NAMALWA (cell line): ENCODE data around the gene GRM4.
A peak's percentile ranks its signal among the peaks of the same experiment; 100 is the strongest.

Source experiments
- DNase-seq: peaks from one replicate; pipeline ENCODE4 v3.0.0-alpha.2; 2015; ENCODE audit warnings: low spot score

GRM4 gene

DNA sequence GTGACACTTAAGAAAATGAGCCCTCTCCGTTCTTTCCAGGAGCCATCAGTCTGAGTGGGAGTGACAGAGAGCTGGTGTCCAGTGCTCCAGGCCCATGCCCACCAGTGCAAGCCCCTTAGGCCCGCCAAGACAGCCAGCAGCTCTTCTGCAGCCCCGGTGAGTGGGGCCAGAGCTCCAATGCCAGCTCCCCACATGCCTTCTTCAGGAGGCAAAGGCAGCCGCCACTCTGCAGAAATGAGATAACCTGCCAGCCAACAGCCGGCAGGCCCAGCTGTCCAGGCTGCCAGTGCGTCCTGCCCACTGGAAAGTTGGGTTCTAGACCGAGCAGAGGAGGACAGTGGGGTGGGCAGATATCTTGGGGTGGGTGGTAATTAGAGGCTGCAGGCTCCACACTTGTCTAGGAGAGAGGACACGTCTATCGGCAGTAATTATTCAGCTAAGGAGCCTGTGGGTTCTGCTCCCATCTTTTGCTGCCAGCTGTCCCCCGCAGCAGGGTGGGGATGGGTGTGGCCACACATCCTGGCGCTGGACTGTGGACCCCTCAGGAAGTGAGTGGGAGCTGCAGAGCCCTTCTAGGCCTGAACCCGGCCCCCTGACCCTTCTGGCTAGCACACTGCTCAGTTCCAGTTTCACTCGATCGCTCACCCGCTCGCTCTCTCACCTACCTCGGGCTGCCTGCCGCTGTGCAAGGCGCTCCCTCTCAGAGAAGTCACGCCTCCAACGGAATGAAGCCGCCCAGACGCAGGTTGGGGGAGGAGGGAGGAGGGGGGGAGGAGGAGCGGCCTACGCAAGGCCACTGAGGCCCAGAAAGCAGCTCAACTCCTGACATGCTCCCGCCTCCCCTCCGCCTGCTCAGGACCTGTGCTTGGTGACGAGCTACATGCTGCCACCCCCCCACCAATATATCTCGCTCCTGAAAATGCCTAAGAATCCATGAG lies 3.6 kb downstream of the GRM4 start:
- DNase-seq = no peak

DNA sequence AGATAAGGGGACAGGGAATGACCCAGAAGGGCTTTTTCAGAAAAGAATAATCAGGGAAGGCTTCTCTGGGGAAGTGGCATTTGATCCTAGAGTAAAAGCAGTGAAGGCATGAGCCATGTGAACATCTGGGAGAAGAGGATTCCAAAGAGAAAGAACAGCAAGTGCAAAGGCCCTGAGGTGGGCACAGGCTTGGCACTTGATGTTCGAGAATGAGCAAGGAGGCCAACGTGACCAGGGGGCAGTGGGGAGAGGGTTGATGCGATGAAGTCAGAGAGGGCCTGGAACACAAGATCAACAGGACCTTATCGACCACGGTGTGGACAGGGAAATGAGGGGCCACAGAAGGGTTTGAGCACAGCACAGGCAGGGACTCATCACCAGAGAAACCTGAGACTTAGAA lies 5.8 kb downstream of the GRM4 start:
- DNase-seq = no peak

DNA sequence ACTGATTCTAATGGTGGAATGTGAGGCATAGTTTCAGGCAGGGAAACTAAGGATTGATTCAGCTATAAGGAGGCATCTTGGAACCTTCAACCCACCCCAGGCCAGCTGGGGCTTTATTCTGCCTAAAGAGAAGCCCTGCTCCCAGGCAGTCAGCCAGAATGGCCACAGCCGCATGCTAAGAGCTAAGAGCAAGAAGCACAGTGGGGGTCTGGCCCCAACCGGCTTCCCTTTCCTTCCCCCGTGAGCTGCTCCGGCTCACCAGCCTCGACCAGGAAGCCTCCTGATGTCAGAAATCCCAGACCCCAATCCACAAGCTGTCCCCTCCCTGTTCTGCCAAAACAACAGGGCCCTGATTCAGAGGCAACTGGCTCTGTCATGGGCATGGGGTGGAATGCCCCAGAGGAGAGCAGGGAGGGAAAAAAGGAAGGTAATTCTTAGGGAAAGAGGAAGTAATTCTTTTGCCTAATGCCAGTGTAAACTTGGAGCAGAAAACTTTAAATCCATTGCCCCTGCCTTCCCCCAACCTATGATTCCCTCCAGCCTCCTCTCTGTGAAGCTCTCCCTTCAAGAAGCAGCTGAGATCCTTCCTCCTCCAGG lies 6.9 kb downstream of the GRM4 start:
- no peak for DNase-seq

DNA sequence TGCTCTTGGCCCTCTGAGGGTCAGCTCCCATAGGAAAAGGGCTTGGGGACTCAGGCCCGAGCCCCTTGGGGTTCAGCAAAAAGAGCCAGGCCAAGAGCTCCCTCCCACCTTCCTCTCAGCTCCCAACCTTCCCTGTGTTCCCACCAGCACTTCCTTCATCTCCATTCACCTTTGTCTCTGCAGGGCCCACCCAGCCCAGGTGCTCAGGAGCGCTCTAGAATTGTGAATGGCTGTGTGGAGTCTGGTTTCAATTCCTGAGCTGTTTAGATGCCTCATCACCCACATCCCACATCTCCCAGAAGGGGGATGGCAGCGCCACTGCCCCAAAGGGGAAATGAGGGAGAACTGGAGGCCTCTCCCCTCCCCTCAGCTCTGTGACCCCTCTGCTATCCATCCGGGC lies 7.7 kb downstream of the GRM4 start:
- DNase-seq = no peak

DNA sequence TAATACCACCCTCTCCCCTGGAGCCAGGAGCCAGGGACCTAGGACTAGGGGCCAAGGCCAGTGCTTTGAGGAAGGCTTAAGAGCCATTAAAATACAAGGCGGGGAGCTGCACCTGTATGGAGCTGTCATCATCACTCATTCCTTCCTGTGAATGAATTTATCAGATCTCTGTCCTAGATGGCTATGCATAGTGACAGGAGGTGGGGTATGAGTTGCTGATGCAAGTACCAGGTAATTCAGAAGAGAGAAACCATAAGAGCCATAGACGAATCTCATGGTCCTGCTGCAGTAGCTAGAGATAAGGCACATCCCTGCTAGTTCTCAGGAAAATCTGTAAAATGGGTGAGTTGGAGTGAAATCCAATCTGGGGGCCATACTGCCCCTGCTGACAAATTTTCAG lies 10.3 kb downstream of the GRM4 start:
- no peak for DNase-seq

DNA sequence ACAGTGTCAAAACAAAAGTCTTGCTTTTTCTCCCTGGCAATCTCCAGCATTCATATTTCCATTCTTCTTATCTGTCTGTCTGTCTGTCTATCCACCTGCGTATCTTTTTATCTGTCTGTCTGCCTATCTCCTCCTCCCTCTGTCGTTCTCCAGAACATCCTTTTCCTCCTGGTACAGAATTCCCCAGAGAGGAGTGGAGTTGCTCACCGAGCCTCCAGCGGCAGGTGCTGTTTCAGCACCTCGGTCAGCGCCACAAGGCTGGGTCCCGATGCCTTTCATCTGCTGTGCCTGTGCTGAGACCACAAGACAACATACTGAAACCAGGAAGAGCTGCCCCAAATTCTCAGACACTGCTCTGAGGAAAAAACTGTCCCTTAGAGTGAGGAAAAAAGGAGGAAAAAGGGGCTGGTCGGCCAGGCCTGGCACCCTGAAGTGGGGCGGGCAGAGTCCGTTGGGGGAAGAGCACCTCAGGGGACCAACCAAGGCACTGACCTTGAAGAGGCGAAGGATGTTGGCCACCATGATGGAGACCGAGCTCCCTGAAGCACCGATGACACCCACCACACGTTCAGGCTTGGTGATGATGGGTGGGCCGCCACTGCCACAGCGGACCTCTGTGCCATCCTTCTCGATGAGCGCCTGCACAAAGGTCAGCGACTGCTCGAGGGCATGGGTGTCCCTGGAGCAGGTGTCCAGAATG lies 13.3 kb downstream of the GRM4 start:
- peak; percentile 53 for DNase-seq

DNA sequence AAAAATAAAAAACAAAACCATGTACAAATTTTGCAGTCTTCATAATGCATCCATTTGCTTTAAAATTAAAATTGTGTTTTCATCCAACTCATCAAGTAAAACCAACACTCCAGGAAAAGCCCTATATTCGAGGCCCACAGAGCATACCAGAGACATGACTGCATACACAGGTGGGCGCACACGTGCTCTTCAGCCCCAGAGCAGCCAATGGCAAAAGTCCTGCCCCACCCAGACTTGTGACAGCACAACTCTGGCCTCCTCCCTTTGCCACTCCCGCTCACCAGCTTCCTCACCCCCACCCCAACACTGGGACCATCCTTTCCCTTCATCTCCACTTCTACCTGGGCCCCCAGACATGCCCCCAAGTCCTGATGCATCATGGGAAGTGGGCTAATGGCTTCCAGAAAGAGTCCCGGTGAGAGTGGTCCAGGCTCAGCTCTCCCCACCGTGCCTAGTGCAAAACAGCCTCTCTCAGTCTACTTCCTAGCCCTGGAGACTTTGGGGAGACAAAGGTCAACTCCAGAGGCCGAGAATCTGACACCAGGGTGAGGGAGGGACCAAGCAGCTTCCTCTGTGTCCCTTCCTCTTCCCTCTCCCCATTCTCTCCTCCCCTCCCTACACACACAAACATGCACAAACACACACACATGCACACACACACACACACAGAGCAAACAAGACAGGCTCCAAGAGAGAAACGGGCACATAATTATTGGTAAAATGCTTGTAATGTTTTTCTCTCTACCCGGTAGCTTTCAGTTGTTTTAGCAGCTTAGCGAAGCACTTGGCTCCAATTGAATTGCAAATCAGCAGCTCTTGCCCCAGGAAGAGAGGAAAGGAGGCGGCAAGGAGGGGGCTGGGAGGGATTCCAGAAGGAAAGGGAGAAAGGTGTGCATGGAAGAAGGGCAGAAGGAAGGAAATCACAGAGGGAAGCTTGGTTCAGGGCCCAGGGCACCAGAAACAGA lies 14.3 kb downstream of the GRM4 start:
- DNase-seq = no peak

DNA sequence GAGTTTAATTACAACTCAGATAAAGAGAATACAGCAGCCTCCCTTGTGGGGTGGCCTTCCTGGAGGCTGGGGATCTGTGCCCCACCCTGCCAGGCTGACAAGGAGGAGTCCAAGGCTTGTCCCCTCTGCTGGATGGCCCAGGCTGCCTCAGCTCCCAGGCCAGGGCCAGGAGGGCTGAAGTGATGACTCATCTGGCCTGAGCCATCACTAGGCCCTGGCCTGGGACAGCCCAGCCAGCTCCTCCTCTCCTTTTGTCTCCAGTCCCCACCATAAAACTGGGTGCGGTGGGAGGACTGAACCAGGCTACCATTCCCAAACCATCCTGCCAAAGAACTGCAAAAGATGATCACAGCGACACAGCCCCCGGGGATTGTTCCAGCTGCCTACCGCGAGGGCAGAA lies 15.0 kb downstream of the GRM4 start:
- no peak for DNase-seq

DNA sequence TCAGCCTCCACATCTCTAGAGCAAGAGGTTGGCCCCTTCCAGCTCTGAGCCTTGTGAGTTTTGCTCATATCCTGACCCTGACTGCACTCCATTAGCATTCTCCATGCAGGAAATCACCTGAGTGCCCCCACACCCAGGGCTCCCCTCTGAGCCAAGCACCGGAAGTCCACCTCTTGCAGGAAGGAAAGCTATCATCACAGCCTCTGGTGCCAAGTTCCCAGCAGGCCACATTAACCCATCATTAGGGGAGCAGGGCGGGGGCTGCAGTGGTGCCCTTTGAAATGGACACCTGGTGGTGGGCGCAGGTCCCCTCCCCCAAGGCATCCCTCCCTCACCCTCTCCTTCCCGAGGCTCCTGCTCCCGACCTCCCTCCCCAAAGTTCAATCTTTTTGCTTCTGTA lies 16.1 kb downstream of the GRM4 start:
- DNase-seq = no peak

DNA sequence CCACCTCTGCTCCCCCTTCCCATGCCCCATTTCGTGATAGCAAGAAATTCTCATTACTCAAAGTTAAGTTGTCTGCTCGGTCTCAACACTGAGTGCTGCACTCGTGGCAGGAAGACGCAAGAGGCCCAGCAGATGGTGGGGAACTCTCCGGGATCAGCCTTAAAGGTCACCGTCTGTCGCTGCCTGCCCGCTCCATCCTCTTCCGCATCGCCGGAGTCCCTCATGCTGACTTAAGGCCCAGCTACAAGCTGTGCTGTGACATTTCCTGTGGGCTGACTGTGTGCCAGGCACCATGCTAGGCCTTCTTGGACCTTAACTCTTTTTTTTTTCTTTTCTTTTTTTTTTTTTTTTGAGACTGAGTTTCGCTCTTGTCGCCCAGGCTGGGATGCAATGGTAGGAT lies 17.8 kb downstream of the GRM4 start:
- DNase-seq = no peak

DNA sequence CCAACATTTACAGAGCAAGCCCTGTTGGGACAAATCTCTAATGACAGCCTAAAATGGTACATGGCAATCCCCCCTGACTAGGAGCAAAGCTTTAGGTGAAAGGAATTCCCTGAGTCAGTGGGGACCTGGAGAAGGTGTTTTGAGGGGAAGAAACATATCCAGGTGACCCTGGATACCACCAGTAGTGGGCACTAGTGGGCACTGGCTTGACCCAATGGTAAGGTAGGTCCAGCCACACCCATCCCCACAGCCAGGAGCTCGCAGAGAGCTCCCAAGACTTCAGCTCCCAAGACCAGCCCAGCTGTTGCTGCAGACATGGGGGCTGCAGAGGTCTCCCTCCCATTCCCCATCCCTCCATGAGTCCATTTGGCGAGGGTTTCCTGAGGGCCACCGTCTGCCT lies 19.5 kb downstream of the GRM4 start:
- DNase-seq = no peak

DNA sequence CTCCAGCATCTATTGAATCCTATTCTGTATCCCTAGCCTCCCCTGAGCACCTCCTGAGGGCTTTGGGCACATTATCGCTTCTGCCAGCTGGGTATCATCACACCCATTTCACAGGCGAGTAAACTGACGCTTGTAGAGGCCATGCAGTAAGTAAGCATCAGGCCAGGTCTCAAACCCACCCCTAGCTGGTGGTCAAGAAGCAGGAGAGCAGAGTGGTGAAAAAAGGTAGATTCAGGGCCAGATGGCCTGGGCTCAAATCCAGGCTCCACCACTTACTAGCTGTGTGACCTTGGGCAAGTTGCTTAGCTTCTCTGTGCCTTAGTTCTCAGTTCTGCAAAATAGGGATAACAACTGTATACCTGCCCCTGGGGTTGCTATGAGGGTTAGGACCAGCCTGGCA lies 19.9 kb downstream of the GRM4 start:
- no peak for DNase-seq

DNA sequence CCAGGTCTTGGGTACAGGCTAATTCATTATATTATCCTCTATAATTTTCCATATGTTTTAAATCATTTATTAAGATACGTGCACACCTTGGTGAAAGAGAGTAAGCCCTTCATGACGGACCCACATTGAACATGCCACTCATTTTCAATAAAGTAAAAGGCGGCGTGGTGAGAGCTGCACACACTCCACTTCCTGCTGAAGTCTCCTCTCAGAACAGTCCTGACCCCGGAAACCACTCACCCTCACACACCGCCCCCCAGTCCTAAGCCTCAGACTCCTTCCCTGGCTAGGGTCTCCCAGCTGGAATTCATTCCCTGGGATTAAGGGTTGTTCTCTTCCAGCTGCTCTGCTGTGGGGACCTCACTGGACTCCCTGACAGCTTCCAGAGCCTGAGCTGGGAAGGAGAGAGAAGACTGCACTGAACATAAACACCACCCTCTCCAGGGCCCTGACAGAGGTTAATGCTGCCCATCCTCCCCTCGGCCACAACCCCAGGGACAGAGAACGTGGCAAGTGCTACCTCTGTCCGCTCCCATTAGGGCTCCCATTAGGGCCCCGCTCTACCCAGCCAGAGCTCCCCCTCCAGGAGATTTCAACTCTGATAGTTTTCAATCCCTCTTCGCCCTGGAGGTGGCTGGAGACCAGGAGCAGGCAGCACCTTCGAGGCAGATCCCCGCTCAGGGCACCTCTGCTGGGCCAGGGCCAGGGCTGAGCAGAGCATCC lies 24.8 kb downstream of the GRM4 start:
- DNase-seq = no peak

DNA sequence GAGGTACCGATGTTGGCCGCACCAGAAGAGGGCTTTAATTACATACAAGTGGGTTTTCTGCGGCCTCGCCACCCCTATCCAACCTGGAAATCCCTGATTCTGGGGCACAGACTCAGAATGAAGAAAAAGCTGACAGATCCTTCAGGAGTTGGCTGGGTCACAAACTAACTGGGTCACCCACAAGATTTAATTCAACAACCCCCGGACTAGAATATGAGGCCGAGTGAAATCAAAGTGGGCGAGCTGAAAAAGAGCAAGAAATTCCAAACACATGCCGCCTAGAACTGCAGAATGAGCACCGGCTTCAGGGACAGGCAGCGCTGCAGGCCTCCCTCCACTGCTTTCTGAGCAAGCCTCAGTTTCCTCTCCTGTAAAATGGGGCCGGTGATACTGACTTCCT lies 30.0 kb downstream of the GRM4 start:
- no peak for DNase-seq

DNA sequence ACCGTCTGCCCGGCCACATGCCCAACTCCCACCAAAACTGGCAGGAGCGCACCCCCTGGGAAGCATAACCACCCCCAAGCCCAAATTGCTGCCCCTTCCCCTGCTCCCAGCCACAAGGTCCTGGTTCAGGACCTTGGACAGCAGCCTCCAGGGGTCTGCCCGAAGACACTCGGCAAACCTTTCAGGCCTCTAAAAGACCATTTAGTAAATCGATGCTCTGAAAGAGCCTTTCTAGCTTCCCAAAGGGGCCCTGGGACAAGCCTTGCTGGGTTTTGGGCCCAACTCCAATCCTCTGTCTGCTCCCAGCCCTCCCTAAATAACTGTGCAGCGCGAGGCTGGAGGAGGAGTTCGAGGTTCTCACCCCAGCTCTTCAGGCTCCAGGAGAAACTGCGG lies 30.5 kb downstream of the GRM4 start:
- DNase-seq = peak; percentile 33

DNA sequence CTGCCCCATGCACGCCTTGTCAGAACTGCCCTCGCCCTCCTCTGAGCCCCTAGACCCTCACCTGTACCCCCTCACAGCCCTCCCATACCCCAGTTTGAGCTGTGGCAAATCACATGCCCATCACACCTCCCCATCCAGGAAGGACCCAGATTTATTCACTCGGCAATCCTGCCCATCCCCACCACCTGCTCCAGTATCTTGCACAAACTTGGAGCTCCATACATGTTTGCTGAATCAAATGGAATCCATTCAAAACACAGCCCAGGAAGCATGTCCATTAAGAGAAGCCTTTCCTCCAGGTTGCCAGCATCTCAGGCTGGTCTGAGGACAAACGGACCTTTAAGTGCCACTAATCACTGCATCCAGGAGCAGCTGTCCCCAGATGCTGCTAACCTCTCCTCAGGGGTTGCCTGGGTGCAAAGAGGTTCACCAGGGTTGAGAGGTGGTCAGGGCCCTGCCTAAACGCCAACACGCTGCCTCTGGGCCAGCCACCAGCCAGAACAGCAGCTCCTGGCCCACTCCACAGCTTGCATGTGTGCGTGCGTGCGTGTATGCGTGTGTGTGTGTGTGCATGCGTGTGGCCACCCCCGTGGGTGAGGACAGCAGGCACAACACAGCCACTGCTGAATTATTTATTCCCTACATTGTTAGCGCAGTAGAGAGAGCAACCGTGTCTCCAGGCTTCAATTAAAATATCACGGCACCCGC lies 31.0 kb downstream of the GRM4 start:
- DNase-seq = no peak

DNA sequence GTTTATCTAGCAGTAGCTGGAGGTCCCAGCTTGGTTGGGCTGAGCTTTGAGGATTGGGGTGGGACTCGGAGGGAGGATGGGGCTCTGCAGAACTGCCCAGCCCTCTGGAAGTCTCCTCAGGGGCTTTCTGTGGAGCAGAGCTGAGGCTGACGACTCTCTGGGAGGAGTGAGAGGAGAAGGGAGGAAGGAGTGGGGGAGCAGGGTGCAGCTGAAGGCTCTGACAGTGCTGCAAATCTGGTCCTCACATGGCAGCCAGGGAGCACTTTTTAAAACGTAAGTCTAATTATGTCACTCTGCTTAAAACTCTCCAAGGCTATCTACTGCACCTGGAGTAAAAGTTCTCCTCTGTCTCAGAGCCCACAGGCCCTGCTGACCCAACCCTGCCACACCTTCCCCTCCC lies 32.4 kb downstream of the GRM4 start:
- no peak for DNase-seq

DNA sequence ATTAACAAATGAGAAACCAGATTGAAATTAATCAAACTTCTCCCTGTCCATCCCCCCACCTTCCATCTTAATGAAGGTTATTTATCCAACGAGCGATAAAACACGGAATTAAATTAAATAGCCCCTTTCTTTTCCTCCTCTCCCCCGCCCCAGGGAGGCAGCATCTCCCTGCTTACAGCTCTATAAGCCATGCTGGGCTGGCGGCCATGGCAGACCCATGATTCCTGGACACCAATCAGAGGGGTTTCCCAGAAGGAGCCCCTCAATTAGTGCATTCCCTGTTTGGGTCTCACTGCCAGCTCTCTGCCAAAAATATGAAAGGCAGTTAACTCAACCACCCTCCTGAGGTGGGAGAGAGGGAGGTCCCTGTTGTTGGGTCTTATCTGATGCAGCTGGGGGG lies 33.8 kb downstream of the GRM4 start:
- DNase-seq = no peak

DNA sequence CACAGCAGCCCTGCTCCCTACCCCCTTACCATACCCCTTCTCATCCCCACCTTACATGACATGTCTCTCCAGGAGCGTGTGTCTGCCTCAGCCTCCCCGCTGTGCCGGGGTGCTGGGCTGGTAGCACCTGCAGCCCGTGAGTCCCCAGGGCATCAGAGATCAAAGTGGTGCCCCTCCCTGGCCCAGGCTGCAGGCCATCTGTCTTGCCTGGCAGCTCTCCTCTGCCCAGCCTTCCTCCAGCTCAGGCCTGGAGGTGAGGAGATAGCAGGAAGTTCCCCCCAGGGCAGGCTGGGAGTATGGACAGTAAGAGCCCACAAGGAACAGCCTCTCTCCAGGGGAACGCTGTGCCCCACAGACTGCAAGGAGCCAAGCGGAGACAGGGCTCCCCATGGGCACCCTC lies 35.3 kb downstream of the GRM4 start:
- no peak for DNase-seq

DNA sequence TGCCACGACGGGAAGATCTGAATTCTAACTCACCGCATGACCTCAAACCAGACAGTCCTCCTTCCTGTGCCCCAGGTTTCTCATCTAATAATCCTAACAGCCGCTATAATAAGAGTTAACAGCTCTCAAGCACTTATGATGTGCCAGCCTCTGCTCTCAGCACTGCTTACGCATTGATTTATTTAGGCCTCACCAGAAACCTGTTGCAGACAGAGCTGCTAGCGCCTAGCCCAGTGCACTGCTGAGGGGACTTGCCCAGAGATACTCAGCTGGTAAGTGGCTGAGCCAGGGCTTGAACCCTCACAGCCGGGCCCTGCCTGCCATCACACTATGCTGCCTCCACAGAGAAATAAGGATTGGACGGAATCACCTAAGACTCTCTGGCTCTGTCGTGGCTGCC lies 37.7 kb downstream of the GRM4 start:
- DNase-seq = no peak

DNA sequence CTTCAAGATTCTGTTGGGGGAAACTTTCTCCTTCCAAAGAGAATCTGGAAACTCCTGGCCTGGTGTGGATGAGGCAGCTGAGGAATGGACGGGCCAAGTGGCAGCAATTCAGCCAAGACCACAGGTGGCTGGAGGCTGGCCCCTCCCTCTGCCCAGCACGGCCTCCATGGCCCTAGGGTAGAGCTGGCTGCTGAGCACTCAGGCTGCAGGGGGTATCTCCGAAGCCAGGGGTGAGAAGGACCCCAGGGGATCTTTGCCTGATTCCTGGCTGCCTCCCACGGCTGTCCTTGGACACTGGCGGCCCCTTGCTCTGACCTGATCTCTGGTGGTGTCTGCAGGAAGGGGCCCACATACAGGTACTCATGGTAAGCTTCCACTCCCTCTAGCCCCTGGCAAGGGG lies 39.0 kb downstream of the GRM4 start:
- DNase-seq = no peak
